Naive thymus-derived CD4-positive, alpha-beta T cell (primary cell): ENCODE measurements around the gene ZNF445. TPM values are rescaled to one million over a fixed set of nuclear protein-coding genes. Genes with fewer than 3 reads are reported as not detected.
"Not testable (repeated sequence)": the region's sequence is repeated elsewhere in the genome, so short reads cannot be mapped to it uniquely, and the experiment has no call there.

Source experiments
- ATAC-seq: fragments of 150-1000 bp; cut with Tn5 transposase; 2 replicates; pipeline ENCODE4 v1.10.0; 2021; ENCODE audit warnings: mild to moderate bottlenecking, moderate library complexity
- CTCF ChIA-PET: fragments of 350-600 bp; sonication (Branson Sonifier 250); formaldehyde crosslinking; loops from one replicate; lab custom pipeline; 2021; ENCODE audit warnings: antibody characterized with exemption; lab: Charles Lee
- POLR2A ChIA-PET: fragments of 350-600 bp; sonication (Branson Sonifier 250); formaldehyde crosslinking; loops from one replicate; lab custom pipeline; 2021; ENCODE audit warnings: antibody characterized with exemption, inconsistent platforms; lab: Charles Lee
- DNase-seq, 9 donors: peaks; one replicate each; pipeline versions ENCODE4 v3.0.0 to v3.0.0-alpha.2; 2020 to 2022; ENCODE audit warnings: mixed read lengths in 1 of 9
- H3K27ac ChIP-seq: one replicate; pipeline ENCODE4 v1.7.0; 2013; ENCODE audit warnings: mild to moderate bottlenecking, low read depth, low read length, moderate library complexity
- H3K27me3 ChIP-seq, 2 donors: one replicate each; pipeline ENCODE4 v1.7.0; 2013; ENCODE audit warnings: low read length in 2 of 2, mild to moderate bottlenecking in 2 of 2, moderate library complexity in 2 of 2; ENCODE audit not compliant: control insufficient read depth in 2 of 2, insufficient read depth in 2 of 2
- H3K36me3 ChIP-seq, 3 experiments: 1 replicate in 2 of 3; 2 replicates in 1 of 3; pipeline ENCODE4 v1.7.0; 2013; ENCODE audit warnings: low read length in 3 of 3, mild to moderate bottlenecking in 3 of 3, moderate library complexity in 1 of 3; ENCODE audit not compliant: insufficient read depth in 3 of 3, control insufficient read depth in 2 of 3
- H3K4me1 ChIP-seq, 2 donors: one replicate each; pipeline ENCODE4 v1.7.0; 2013; ENCODE audit warnings: low read length in 2 of 2, mild to moderate bottlenecking in 2 of 2, moderate library complexity in 1 of 2; ENCODE audit not compliant: control insufficient read depth in 2 of 2, insufficient read depth in 2 of 2
- H3K4me3 ChIP-seq: 2 replicates; pipeline ENCODE4 v1.7.0; 2013; ENCODE audit warnings: mild to moderate bottlenecking, low read length
- H3K9me3 ChIP-seq, 3 experiments: 1 replicate in 2 of 3; 2 replicates in 1 of 3; pipeline ENCODE4 v1.7.0; 2013; ENCODE audit warnings: low read length in 3 of 3; ENCODE audit not compliant: control insufficient read depth in 2 of 3
- H3K27ac Mint-ChIP-seq, 9 donors: one replicate each; pipeline ENCODE4 v1.8.0; 2020 to 2022; ENCODE audit warnings: mixed read lengths in 9 of 9, mild to moderate bottlenecking in 8 of 9, moderate library complexity in 5 of 9, inconsistent platforms in 2 of 9
- H3K27me3 Mint-ChIP-seq, 5 donors: one replicate each; pipeline ENCODE4 v1.8.0; 2021 to 2022; ENCODE audit warnings: mixed read lengths in 5 of 5, mild to moderate bottlenecking in 1 of 5
- H3K36me3 Mint-ChIP-seq, 5 donors: one replicate each; pipeline ENCODE4 v1.8.0; 2020 to 2022; ENCODE audit warnings: mixed read lengths in 5 of 5, mild to moderate bottlenecking in 3 of 5, inconsistent platforms in 1 of 5
- H3K4me1 Mint-ChIP-seq, 7 donors: one replicate each; pipeline ENCODE4 v1.8.0; 2020 to 2022; ENCODE audit warnings: mixed read lengths in 7 of 7, mild to moderate bottlenecking in 3 of 7, inconsistent platforms in 1 of 7
- H3K4me3 Mint-ChIP-seq, 10 donors: one replicate each; pipeline ENCODE4 v1.8.0; 2020 to 2022; ENCODE audit warnings: mild to moderate bottlenecking in 10 of 10, mixed read lengths in 10 of 10, moderate library complexity in 6 of 10, inconsistent platforms in 2 of 10
- H3K9me3 Mint-ChIP-seq, 11 donors: one replicate each; pipeline ENCODE4 v1.8.0; 2020 to 2022; ENCODE audit warnings: mixed read lengths in 11 of 11, mild to moderate bottlenecking in 4 of 11, inconsistent platforms in 1 of 11, moderate library complexity in 1 of 11
- intact Hi-C, 2 donors: fragments of 100-400 bp; cut with micrococcal nuclease; formaldehyde crosslinking; loops; one replicate each; pipeline ENCODE4 v1.15.1; 2023
- polyA plus RNA-seq, 2 donors: library from polyadenylated mRNA; unstranded; fragments of 300-500 nt; fragmentation: Illumina TruSeq; gene quantifications; one replicate each; pipeline ENCODE4 v1.2.3, GENCODE V29; 2021
- total RNA-seq, 6 experiments: library from RNA in 5 of 6; stranded (reverse) in 5 of 6; gene quantifications; 1 replicate in 5 of 6; 2 replicates in 1 of 6; pipeline ENCODE4 v1.2.3 and lab custom pipeline; 2021 to 2026

ZNF445 gene
- total and polyA plus RNA-seq, 7 experiments from 2014 or later: 5.1 to 37.6 (median 17.3) TPM

DNA sequence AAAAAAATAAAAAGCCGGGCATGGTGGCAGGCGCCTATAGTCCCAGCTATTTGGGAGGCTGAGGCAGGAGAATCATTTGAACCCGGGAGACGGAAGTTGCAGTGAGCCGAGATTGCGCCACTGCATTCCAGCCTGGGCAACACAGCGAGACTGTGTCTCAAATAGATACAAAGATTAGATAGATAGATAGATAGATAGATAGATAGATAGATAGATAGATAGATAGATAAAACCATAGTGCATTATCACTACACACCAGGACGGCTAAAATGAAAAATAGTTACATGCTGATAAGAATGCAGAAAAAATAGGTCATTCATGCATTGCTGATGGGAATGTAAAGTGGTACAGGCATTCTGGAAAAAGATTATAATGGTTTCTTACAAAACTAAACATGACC lies 79.2 kb downstream of the ZNF445 start:
- H3K4me3 ChIP-seq, H3K9me3 Mint-ChIP-seq: not testable (repeated sequence)

DNA sequence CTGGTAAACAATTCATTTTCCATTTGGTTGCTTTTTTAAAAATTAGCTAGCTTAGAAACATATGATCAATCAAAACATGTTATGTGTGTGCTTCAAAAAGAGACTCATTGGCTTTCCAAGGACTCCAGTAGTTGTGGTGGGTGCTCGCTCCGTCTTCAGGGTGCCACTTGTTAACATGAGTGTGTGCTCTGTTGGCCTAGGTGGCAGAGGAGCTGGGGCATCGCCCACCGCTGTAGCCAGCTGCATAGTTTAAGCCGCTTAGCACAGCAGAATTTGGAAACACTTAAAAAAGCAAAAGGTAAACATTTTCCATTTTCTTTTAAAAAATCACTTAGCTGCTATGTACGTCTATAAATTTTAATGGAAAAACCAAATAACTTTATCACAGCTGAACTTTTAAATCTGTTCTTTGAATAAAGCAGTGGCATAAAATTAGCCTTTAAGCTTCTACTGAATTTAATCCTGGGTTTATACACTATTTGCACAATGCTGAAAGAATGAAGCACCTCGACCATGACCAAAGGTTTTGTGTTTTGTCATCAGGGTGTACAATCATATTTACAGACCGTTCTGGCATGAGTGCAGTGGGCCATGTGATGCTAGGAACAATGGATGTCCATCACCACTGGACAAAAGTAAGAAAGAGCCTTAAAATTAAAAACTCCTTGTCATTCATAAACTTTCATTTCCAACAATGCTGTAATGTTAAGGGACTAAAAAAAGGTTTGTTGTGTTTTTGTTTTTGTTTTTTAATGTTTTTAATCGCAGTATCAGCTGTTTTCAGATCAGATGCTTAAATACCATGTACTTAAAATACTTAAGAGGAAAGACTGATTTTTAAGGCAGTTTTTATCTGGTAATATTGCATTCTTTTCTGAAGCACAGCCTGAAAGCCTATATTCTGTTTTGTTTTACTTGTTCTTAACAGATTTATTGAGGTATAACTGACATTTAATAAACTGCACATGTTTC lies 81.0 kb downstream of the ZNF445 start:
- Mint-ChIP-seq H3K27me3 (no peaks in the 10 kb centered on the region), H3K27ac (no peak overlapping the region), H3K9me3 (peaks cover 0 to 5% (median 0%) of the 10 kb centered on the region in 11 donors), H3K4me3 (no peak overlapping the region), H3K4me1 (no peaks in the 10 kb centered on the region), H3K36me3 (peaks cover 3 to 37% (median 17%) of the 10 kb centered on the region in 5 donors)
- no peak overlapping the region for H3K4me3 ChIP-seq
- no peaks in the 10 kb centered on the region for H3K36me3 ChIP-seq
- ATAC-seq: no peak
- H3K27ac ChIP-seq: no peak overlapping the region
- intact Hi-C loops: no loop called here
- no peaks in the 10 kb centered on the region for H3K4me1 ChIP-seq
- CTCF ChIA-PET: no interaction called here
- no peaks in the 10 kb centered on the region for H3K27me3 ChIP-seq
- POLR2A ChIA-PET: no interaction called here
- no peak for DNase-seq
- no peaks in the 10 kb centered on the region for H3K9me3 ChIP-seq

More for the DNA sequence above, 79.2 kb downstream of the ZNF445 start:
- H3K4me1 Mint-ChIP-seq, H3K4me3 Mint-ChIP-seq, intact Hi-C loops, H3K9me3 ChIP-seq, H3K4me1 ChIP-seq, H3K27me3 Mint-ChIP-seq, DNase-seq, H3K27ac ChIP-seq, CTCF ChIA-PET, ATAC-seq, H3K36me3 ChIP-seq, POLR2A ChIA-PET, H3K27me3 ChIP-seq, H3K27ac Mint-ChIP-seq: not testable (repeated sequence)
- peaks cover 1 to 39% (median 10%) of the 10 kb centered on the region in 5 donors for H3K36me3 Mint-ChIP-seq

DNA sequence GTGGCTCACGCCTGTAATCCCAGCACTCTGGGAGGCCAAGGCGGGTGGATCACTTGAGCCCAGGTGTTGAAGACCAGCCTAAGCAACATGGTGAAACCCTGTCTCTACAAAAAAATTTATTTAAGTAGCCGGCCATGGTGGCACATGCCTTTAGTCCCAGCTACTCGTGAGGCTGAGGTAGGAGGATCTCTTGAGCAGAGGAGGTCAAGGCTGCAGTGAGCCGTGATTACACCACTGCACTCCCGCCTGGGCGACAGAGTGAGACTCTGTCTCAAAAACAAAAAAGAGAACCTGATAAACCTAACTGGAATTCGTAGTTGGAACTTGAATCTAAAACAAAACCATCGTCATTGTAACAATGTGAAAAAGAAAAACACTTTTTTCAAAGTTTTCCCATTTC lies 81.8 kb downstream of the ZNF445 start:
- peaks cover 4 to 34% (median 14%) of the 10 kb centered on the region in 5 donors for H3K36me3 Mint-ChIP-seq
- Histone ChIP-seq H3K36me3 (no peaks in the 10 kb centered on the region), H3K27ac (no peak overlapping the region), H3K4me1 (no peaks in the 10 kb centered on the region), H3K9me3 (no peaks in the 10 kb centered on the region), H3K27me3 (no peaks in the 10 kb centered on the region), H3K4me3 (no peak overlapping the region)
- no peak for DNase-seq
- no peak overlapping the region for H3K27ac Mint-ChIP-seq
- CTCF ChIA-PET: no interaction called here
- ATAC-seq: no peak
- no peak overlapping the region for H3K4me3 Mint-ChIP-seq
- H3K27me3 Mint-ChIP-seq: no peaks in the 10 kb centered on the region
- H3K9me3 Mint-ChIP-seq: peaks cover 0 to 5% (median 0%) of the 10 kb centered on the region in 11 donors
- intact Hi-C loops: no loop called here
- POLR2A ChIA-PET: no interaction called here
- no peaks in the 10 kb centered on the region for H3K4me1 Mint-ChIP-seq

DNA sequence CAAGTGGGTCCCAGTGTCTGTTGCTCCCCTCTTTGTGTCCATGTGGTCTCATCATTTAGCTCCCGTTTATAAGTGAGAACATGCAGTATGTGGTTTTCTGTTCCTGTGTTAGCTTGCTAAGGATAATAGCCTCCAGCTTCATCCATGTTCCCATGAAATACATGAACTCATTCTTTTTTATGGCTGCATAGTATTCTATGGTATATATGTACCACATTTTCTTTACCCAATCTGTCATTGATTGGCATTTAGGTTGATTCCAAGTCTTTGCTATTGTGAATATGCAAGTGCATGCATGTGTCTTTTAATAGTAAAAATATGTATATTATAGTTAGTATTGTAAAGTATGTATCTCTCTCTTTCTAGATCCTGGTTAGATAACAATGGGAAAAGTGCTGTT lies 85.0 kb downstream of the ZNF445 start:
- ChIA-PET POLR2A (no interaction called here), CTCF (no interaction called here)
- no peak overlapping the region for H3K27ac ChIP-seq
- Mint-ChIP-seq H3K27me3 (no peaks in the 10 kb centered on the region), H3K4me1 (no peaks in the 10 kb centered on the region), H3K27ac (no peak overlapping the region), H3K9me3 (peaks cover 0 to 5% (median 3%) of the 10 kb centered on the region in 11 donors), H3K36me3 (peaks cover 3 to 22% (median 13%) of the 10 kb centered on the region in 5 donors), H3K4me3 (no peak overlapping the region)
- H3K9me3 ChIP-seq: peaks cover 0 to 1% (median 0%) of the 10 kb centered on the region in 3 experiments
- no peak overlapping the region for H3K4me3 ChIP-seq
- no peaks in the 10 kb centered on the region for H3K4me1 ChIP-seq
- intact Hi-C loops: no loop called here
- no peak for DNase-seq
- no peaks in the 10 kb centered on the region for H3K27me3 ChIP-seq
- no peaks in the 10 kb centered on the region for H3K36me3 ChIP-seq
- no peak for ATAC-seq

DNA sequence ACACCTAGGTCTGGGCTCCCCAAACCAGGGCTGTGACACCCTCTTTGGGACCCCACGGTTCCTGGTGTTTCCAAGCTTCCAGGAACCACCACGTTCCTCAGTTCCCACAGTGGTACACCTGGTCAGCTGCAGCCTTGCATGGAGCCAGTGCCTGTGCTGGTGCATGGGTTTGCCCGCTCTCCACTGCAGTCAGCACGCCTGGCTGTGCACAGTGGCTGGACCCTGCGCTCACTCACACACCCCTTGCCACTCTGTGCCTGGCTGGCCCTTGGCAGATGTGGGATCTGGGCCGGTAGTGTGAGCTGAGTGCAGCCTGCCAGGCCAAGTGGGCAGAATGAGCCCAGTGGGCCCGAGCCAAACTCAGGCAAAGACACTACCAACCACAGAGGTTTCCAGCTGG lies 90.1 kb downstream of the ZNF445 start:
- CTCF ChIA-PET: no interaction called here
- H3K4me1 Mint-ChIP-seq: no peaks in the 10 kb centered on the region
- Histone ChIP-seq H3K4me1 (no peaks in the 10 kb centered on the region), H3K4me3 (no peak overlapping the region), H3K36me3 (peaks cover 0 to 4% (median 0%) of the 10 kb centered on the region in 3 experiments), H3K27ac (no peak overlapping the region), H3K27me3 (no peaks in the 10 kb centered on the region), H3K9me3 (peaks cover 0 to 15% (median 0%) of the 10 kb centered on the region in 3 experiments)
- H3K36me3 Mint-ChIP-seq: peaks cover 2 to 19% (median 14%) of the 10 kb centered on the region in 5 donors
- POLR2A ChIA-PET: no interaction called here
- H3K27ac Mint-ChIP-seq: no peak overlapping the region
- intact Hi-C loops: no loop called here
- H3K27me3 Mint-ChIP-seq: no peaks in the 10 kb centered on the region
- H3K4me3 Mint-ChIP-seq: no peak overlapping the region
- no peak for DNase-seq
- no peak for ATAC-seq
- peaks cover 3 to 33% (median 9%) of the 10 kb centered on the region in 11 donors for H3K9me3 Mint-ChIP-seq

Other genes with a start within 250 kb of the ZNF445 start
- gene TOPAZ1, start 235.8 kb downstream of the ZNF445 start, total RNA-seq: not detected
- gene TOPAZ1, start 235.8 kb downstream of the ZNF445 start, polyA plus RNA-seq: not detected
- gene TCAIM, start 138.9 kb downstream of the ZNF445 start, total RNA-seq: 10 to 100 TPM in 4 of 5 experiments, 1 to 10 TPM in 1; 7.7 to 19.8 (median 16.1) TPM
- gene TCAIM, start 138.9 kb downstream of the ZNF445 start, polyA plus RNA-seq: 10 to 100 TPM; 11.3 to 15.7 TPM
- 1 to 10 TPM; 1.1 to 4.5 (median 1.7) TPM for gene ZKSCAN7, start 77.5 kb upstream of the ZNF445 start, total RNA-seq
- gene ZKSCAN7, start 77.5 kb upstream of the ZNF445 start, polyA plus RNA-seq: 1 to 10 TPM; 2.1 to 2.4 TPM
- 1 to 10 TPM in 1 of 5 experiments, under 1 TPM in 4; 0.02 to 1.7 (median 0.38) TPM for gene ZNF660, start 107.3 kb upstream of the ZNF445 start, total RNA-seq
- under 1 TPM in 1 of 2 donors, not detected in 1; 0.41 TPM for gene ZNF660, start 107.3 kb upstream of the ZNF445 start, polyA plus RNA-seq
- gene ZNF197, start 147.4 kb upstream of the ZNF445 start, total RNA-seq: 10 to 100 TPM in 3 of 5 experiments, 1 to 10 TPM in 2; 5.5 to 15.6 (median 15.0) TPM
- gene ZNF197, start 147.4 kb upstream of the ZNF445 start, polyA plus RNA-seq: 1 to 10 TPM; 5.2 to 5.8 TPM
- 1 to 10 TPM; 1.3 to 3.2 (median 2.0) TPM for gene ZNF35, start 171.1 kb upstream of the ZNF445 start, total RNA-seq
- gene ZNF35, start 171.1 kb upstream of the ZNF445 start, polyA plus RNA-seq: 1 to 10 TPM in 1 of 2 donors, under 1 TPM in 1; 0.14 to 1.1 TPM
- 1 to 10 TPM; 1.1 to 6.1 (median 4.1) TPM for gene ZNF502, start 235.0 kb upstream of the ZNF445 start, total RNA-seq
- gene ZNF502, start 235.0 kb upstream of the ZNF445 start, polyA plus RNA-seq: 1 to 10 TPM; 5.0 to 5.9 TPM